GM18870 (cell line): Measurements from ENCODE around the gene INPP5A.

Experiments
- ATAC-seq: cut with Tn5 transposase; IDR thresholded peaks from one replicate; pipeline ENCODE4 v1.9.1; 2021; ENCODE audit warnings: moderate library complexity; ENCODE audit not compliant: unreplicated experiment

Gene INPP5A

DNA sequence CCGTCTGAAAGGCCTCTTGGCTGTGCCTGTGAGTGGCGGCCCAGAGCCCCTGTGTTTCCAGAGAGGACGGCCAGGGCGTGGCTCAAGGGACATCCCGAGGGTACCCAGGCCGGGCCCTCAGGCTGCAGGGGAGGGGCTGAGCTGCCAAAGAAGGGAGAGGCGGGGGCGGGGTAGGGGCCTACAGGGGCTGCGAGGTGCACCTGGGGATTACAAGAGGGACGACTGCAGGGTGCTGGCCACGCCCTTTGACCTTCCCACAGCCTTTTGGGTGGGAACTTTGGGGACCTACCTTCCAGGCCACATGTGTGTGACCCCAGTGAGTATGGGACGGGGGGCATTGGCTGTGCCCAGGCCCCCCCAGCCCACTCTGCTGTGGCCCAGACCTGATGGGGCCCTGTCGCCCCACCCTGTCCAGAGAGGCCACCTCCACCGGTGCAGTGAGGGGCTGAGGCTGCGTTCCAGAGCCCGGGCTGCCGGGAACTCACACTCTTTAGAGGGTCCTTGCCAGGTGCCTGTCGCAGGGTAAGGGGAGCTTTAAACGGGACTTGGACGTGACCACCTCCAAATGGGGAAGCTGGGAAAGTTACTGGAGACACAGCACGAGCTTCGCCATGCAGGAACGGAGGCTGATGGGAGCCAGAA is 267.3 kb downstream of the INPP5A start:
- ATAC-seq, result no peak

DNA sequence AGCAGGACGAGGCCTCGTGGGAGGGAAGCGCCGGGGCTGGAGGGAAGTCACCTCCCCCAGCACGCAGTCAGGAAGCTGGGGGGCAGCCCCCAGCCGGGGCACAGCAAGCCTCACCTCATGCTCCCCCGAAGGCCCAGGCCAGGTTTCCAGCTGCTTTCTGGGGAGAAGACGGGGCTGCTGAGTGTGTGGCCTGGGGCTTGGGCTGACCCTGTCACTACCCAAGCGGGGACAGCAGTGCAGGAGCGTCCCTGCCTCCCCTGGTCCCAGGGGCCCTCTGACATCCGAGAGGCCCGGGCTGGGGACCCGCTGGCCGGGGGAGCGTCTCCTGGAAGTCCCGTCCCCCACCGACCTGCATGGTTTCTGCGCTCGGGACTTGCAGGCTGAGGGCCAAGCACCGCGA is 268.0 kb downstream of the INPP5A start:
- no peak for ATAC-seq

DNA sequence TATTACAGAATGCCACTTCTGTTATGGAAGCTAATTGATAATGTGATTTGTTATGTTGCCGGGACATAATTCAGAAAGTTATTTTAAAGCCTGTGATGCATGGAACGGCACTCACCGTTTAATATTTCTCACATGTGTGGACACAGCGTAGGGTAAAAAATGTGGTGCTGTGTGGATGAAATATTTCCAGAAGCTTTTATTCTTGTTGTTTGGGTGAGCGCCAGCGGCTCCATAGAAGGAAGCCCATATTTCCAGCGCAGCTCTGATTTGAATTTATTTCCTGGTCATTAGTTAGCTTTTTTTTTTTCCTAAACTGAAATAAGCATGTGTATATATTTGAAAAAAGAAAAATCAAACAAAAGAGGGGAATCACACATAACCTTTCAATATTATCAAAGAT is 268.5 kb downstream of the INPP5A start:
- ATAC-seq, result no peak

DNA sequence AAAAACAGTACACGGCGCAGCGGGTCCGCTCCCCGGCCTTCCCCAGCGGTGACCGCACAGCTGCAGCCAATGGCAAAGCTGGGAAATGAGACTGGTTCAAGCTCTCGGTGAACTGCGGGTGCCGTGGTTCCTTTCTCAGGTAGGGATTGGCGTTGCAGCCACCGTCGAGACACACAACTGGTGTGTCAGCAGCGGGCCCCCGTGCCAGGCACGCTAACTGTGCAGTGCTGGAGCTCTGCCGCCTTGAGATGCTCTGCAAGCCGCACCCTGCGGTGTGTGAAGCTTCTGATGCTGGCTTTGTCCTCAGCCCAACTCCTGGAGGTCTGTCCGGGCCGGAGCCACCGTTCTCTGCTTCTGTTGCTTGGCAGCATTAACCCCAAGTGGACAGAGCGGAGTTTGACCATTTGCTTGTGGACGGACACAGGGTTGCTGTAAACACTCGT is 269.0 kb downstream of the INPP5A start:
- ATAC-seq, result no peak

DNA sequence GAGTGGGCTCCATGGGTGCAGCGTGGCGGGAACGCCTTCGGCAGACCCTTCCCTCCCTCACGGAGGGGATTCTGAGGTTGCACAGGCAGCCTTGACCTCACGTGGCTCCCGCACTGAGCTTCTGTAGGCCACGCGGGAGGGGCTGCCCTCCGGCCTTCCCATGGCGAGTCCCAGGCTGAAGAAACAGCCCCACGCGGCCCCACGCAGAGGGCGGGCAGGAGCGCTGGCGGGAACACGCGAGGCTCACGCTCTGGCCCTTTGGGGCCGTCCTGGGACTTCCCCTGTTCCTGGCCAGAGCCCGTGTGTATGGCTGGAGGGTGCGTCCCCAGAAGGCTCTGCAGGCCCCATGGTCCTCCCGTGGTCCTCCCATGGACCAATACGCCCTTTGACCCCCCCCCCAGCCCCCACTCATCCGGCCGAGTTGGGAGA is 270.0 kb downstream of the INPP5A start:
- ATAC-seq, result no peak

DNA sequence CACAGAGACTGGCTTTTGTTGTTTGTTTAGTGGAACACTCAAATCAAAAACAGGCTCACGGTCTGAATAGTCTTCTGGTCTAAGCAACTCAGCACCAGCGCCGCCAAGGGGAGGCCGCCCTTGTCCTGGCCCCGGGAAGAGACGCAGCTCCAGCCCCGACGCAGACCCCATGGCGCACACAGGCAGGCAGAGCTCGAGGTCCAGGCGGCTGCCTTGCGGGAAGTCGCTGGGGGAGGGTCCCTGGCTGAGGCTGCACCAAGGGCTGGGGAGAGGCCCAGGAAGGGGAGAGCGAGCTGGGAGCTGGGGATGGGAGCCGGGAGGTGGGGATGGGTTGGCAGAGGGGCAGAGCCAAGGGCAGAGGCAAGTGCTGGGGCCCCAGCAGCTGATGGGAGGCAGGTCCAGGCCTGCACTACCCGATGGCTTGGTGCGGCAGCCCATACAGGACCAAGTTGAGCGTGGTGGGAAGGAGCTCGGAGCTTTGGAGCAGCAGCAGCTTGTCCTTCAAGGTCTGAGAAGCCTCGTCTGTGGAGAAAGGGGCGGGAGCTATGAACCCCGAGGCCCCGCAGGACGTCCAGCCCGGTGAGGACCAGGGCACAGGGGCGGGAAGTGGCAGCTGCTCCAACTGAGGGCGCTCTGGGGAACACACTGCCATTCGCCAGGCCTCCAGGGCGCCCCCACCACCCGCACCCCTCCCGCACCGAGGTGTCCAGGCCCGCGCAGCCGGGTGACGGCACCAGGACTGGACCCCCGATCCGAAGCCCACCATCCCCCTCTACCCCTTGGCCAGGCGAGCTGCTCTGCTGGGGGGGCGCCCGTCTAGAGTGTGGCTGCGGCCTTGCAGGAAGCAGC is 271.0 kb downstream of the INPP5A start:
- ATAC-seq, result no peak

DNA sequence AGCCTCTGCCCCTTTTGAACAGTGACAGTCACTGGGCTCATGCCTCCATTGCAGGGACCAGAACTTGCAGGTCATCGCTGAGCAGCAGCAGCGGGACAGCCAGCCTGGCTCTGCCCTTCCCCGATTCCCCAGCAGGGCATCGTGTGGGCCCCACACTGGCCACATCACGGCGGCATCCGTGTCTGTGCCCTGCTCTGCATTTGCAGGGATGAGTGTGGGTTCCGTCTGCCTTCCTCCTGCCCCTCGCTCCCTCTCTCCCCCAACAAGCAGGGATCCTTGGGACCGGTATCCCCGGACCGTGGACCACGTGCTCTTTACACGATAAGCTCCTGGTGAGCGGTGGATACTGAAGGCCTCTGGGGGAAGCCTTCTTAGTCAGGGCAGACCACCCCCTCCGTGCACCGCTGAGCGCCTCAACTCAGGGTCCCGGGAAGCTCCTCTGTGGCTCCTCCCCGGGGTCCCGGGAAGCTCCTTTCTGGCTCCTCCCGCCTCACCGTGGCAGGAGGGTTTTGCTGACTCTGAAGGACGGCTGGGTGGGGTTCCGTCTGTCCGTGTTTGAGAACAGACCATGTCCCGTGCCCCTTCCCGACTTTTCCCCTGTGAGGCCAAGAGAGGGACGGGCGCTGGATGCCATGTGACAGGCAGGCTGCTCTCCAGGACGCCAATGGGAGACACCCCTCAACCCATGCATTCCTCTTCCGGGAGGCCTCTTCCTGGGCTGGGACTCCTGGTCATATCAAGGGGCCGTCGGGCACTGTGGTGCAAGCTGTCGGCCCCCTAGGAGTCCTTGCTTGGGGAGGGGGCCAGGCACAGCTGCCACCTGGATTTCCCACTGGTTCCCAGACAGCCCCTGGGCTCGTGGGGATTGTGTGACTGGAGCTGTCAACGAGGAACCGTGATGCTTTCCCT is 271.9 kb downstream of the INPP5A start:
- ATAC-seq, result no peak

DNA sequence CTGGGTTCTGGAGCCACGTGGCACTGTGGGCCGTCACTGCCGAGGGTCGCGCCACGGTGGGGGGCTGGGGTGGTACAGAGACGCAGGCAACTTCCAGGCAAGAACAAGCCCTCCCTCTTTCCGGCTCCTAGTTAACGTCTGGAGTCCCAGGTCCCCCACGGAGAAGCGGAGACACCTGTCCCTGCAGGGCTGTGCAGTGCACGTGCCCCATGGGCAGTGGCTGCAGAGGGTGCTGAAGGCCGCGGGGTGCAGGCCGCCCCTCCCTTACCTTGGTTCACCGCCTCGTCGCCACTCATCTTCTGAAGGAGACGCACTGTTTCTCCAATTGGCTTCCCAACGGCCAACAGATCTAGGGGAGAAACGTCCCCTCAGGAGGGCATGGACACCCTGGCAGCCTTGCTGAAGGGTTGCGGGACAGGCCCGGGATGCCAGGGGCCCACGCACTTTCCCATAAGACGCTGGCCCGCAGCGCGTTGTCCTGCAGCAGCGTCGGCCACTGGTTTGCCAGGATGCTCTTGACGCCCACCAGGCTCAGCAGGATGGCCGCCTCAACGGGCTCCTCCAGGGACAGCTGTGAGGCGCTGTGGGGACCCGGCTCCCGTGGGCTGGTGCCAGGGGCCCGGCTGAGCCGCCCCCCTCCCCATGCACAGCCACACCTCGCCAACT is 272.7 kb downstream of the INPP5A start:
- ATAC-seq, result no peak

DNA sequence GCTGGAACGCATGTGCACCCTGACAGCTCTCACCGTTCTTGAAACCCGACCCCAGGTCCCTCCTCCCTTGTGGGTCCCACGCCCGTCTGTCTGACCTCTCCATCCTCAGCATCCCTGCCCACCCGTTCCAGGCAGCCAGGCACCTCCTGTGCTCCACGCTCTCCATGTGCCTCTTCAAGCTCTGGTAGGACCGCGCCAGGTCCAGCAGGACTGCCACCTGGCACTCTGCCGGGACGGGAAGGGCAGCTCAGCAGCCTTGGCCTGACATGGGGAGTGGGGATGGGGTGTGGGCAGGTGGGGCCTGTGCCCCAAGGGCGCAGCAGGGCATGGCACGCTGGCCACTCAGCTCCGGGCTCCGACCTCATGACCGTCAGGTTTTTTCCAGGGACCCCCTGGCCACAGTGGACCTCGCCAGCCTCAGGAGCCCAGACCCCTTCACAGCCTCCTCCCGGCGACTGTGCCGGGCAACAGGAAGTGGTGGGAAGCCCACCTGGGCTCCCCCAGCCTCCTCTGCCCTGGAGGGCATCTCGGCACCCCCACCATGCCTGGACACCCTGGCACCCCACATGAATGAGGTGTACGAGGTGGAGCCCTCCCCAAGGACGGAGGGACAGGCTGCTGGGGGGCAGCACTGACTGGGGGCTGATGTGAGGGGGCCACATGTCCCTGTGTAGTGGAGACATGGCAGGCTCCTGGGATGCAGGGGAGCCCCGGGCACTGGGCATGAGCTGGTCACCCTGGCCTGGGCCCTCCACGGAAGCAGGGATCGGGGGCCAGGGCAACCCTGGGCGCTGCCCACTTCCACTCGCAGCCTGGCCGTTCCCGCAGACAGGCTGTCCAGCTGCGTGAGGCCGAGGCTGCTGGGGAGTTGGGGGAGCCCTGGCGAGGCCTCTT is 273.5 kb downstream of the INPP5A start:
- ATAC-seq, result no peak

DNA sequence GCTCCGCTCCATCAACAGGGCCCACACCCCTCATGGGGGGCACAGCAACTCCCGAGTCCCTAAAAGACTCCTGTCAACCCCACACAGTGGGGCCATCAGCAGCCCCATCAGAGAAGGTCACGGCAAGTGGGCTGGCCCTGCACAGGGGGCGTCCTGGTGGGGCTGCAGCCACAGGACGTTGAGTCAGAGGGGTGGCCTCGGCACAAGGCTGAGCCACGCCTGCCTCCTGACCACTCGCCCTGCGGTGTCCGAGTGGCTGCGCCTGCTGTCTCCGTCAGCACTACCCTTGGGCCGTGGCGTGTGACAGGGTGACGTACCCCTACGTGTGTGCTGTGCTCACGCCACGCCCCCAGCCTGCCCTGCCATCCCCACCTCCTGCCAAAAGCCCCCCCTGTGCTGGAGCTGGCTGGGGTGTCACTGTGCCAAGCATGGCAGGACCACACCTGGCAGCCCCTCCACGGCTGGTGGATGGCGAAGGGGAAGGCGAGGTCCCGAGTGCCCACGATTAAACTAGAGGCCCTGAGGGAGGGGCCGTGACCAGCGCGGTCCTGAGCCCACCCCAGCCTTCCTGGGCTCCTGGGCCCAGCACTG is 274.4 kb downstream of the INPP5A start:
- no peak for ATAC-seq

DNA sequence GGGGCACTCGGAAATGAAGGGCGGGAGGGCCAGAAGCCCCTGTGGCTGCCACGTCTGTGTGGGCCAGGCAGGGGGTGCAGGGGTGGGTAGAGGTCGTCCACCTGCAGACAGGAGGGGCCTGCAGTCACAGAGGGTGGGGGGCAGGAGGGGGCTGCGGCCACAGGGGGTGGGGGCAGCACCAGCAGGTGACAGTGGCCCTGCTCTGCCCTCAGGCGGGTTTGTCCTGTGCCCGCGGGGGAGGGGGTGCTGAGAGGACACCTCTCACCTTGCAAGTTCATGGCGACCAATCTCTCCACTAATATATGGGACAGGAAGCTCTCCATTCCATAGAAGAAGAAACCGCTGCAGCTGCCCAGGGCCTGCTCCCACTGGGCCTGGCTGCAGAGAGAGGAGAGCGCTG is 274.9 kb downstream of the INPP5A start:
- ATAC-seq, result no peak

DNA sequence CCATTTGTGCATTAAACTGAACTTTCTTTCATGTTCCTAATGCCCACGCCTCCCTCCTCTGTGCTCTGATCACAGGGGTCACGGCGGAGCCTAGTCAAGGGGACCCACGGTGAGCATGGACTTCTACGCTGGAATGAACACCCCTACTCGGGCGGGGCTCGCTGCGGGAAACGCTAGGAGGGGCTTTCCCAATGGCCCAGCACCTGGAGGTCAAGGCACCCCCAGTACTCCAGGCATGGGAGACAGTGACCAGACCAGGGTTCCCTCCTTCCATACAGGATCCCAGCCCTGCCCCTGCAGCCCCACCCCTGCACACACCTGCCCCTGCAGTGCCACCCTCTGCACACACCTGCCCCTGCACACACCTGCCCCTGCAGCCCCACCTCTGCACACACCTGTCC is 275.4 kb downstream of the INPP5A start:
- no peak for ATAC-seq

DNA sequence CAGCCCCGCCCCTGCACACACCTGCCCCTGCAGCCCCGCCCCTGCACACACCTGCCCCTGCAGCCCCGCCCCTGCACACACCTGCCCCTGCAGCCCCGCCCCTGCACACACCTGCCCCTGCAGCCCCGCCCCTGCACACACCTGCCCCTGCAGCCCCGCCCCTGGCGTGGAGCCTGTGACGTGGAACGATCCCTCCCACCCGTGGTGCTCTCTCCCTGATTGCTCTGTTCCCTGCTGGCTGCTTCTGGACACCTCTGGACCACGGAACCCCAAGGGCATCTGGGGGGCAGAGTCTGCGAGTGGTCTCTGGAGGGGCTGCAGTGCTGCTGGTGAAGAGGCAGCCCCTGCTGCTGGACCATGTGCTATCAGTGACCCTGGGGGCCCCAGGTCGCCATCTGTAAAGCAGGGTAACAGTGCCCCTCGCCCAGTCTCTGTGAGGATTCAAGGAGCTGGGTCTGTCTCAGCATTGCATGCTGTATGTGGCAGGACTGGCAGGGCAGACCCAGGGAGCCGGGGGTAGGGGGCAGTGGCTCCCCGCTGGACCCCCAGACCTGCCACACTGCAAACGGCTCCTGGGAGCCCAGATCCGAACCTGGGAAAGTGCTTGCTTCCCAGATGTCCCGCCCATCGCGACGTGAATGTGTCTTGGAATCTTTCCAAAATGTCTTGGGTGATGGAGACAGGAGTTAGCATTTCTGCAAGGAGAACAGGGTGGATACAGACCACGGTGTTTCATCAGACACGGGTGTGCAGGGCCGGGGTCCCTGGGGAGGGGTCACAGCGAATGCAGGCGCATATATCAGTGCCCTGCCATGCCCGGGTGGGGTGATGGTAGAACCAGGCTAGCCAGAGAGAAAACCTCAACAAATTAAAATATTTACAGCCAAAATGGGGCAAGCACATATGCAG is 276.2 kb downstream of the INPP5A start:
- ATAC-seq, result no peak

DNA sequence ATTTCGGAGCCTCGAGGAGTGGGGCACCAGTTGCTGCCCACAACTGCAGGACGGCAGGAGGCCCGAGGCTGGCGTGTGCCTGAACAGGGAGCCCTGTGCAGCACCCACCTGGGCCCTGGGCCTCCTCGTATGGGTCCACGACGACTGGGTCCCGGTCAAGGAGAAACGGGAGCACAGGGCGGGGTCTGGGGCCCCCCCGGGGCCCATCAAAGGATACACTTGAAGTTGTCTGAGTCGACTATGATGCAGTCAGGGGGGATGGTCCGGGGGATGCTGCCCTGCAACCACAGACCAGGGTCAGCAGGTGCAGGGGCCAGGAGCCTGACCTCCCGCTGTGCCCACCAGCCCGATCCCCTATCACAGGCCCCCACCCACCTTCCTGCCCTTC is 276.9 kb downstream of the INPP5A start:
- ATAC-seq, result no peak

DNA sequence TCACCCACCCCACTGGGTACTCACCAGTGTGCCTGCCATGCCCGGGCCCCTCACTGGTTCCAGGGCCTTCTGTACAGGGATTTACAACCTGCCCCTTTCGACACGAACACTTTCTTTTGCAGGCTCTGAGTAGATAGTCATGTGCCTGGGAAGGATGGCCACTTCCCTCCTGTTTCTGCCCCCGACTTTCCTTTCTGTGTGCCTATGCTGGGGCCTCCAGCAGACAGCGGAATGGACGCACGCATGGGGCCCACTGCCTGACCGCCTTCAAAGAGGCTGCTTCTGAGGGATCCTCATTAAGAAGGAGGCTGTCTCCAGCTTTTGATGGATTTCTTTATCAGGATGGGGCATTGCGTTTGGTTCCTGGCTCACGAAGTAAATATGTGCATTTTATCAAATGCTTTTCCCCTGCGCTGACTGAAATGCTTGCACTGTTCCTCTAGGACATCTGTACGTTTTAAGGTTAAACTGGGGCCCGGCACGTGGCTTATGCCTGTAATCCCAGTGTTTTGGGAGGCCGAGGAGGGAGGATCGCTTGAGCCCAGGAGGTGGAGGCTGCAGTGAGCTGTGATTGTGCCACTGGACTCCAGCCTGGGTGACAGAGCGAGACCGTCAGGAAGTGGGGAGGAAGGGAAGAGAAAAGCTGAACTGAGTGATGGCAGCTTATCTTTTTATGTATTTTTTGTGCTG is 277.7 kb downstream of the INPP5A start:
- ATAC-seq, result no peak

DNA sequence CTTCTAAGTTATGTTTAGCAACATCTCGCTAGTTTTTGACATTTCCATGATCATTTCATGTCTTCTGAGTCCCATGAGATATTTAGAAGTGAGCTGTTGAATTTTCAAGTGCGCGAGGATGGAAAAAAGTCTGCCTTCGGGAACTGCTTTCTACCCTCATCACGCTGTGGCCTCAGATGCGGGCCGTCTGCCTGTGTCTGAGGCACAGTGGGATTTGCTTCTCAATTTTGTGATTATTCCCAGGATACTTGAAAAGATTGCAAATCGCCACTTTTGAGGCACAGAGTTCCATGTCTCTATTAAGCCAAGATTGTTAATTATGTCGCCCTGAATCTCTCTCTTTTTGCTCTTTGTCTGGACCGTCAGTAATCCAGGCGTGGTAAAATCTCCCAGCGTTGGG is 279.1 kb downstream of the INPP5A start:
- no peak for ATAC-seq

DNA sequence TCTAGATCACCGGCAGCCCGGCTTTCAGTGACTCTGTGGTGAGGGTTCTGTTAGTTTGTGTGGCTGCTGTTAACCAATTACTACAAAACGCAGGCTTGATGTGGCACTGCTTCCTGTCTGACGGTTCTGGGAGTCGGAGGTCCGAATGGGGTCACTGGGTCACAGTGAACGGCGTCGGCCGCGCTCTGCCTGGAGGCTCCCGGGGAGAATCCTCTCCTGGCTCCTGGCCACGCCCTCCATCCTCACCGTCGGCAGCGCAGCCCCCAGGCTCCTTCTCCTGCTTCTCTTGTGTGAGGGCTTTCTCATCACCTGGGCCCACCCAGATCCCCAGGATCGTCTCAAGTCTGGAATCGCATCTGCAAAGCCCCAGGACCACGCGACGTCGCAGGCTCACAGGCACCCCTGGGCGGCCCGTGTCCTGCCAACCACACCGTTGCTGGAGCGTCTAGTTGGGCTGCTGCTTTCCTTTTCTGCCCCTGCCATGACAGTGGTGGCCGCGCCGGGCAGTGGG is 280.2 kb downstream of the INPP5A start:
- ATAC-seq, result no peak

DNA sequence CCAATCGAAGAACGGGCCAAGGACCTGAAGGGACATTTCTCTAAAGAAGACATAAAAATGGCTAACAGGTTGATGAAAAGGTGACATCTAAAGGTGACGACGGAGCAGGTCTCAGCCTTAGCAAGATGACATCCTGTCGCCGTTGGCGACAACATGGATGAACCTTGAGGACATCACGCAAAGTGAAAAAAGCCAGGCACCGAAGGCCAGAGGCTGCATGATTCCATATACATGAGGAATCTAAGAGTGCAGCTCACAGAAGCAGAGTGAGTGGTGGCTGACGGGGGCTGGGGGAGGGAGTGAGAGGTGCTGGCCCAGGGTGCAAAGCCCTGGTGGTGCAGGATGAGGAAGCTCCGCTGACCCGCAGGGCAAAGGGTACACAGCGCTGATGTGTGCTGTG is 282.5 kb downstream of the INPP5A start:
- ATAC-seq, result no peak
